Measurements from ENCODE around the gene NCAM2. TPM values are rescaled to one million over a fixed set of nuclear protein-coding genes. Genes with fewer than 3 reads are reported as not detected.

The NCAM2 gene
- 1.3 and 2.4 TPM in 2 replicates for total RNA-seq

DNA sequence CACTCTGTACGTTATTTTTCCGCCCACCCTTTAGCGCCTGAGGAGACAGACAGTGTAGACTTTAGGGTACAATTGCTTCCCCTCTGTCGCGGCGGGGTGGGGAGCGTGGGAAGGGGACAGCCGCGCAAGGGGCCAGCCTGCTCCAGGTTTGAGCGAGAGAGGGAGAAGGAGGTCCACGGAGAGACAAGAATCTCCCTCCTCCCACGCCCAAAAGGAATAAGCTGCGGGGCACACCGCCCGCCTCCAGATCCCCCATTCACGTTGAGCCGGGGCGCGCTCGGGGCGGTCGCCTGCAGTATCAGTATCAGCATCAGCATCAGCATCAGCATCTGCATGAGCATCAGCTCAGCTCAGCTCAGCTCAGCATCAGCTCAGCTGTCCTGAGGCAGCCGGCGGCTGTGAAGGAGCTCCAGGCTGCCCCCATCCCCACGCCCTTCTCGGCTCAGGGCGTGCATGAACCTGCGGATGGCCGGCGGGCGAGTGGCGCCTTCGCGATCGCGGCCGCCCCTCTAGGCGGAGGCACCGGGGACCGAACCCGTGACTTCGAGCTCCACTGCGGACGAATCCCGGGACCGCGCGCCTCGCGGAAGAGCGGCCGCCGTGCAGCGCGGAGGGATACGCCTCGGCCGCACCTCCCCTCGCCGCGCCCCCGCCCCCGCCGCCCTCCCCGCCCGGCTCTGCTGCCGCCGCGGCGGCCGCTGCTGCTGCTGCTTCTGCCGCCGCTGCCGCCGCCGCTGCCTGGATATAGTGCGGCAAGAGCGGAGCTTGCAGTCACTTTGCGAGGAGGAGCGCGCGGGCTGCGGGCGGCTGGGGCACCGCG is at the start of gene NCAM2:
Gene NCAM2, plus strand, starts transcription at position 774 of the 820 bp plus-strand sequence.

Measured in hair follicle dermal papilla cell (primary cell).